Karpas-422 (cell line): ENCODE data around the gene MSRB3. TPM values are rescaled to one million over a fixed set of nuclear protein-coding genes. Genes with fewer than 3 reads are reported as not detected.

Experiments used
- DNase-seq: peaks from one replicate; pipeline ENCODE4 v3.0.0-alpha.2; 2015
- H2AFZ ChIP-seq: fragments of 200-600 bp; sonication (generic); 2 replicates; pipeline ENCODE4 v1.6.1; 2014; ENCODE audit warnings: antibody characterized with exemption, low read length, mixed read lengths
- H3K27ac ChIP-seq: fragments of 200-600 bp; sonication (generic); 2 replicates; pipeline ENCODE4 v1.5.1; 2014; ENCODE audit warnings: mild to moderate bottlenecking, low read length, moderate library complexity
- H3K27me3 ChIP-seq: fragments of 200-600 bp; sonication (generic); 2 replicates; pipeline ENCODE4 v1.6.1; 2014; ENCODE audit warnings: low read length, mixed read lengths
- H3K36me3 ChIP-seq: fragments of 200-600 bp; sonication (generic); 2 replicates; pipeline ENCODE4 v1.6.1; 2014; ENCODE audit warnings: low read length, mixed read lengths; ENCODE audit not compliant: insufficient read depth
- H3K4me1 ChIP-seq: fragments of 200-600 bp; sonication (generic); 2 replicates; pipeline ENCODE4 v1.6.1; 2014; ENCODE audit warnings: mild to moderate bottlenecking, low read length, mixed read lengths
- H3K4me2 ChIP-seq: fragments of 200-600 bp; sonication (generic); 2 replicates; pipeline ENCODE4 v1.6.1; 2014; ENCODE audit warnings: low read length, low read depth, mild to moderate bottlenecking; ENCODE audit not compliant: poor library complexity, severe bottlenecking
- H3K4me3 ChIP-seq: fragments of 200-600 bp; sonication (generic); 2 replicates; pipeline ENCODE4 v1.5.1; 2014; ENCODE audit warnings: mild to moderate bottlenecking, antibody characterized with exemption, low read length, mixed read lengths
- H3K79me2 ChIP-seq: fragments of 200-600 bp; sonication (generic); 2 replicates; pipeline ENCODE4 v1.6.1; 2014; ENCODE audit warnings: mild to moderate bottlenecking, low read length, mixed read lengths
- H3K9ac ChIP-seq: fragments of 200-600 bp; sonication (generic); 2 replicates; pipeline ENCODE4 v1.6.0; 2014; ENCODE audit warnings: low read length
- H3K9me2 ChIP-seq: fragments of 200-600 bp; sonication (generic), shearing (Covaris generic); replicated peaks from 2 replicates; pipeline ENCODE4 v1.6.0; 2014; ENCODE audit warnings: mild to moderate bottlenecking, low read length, moderate library complexity; ENCODE audit not compliant: insufficient read depth
- H3K9me3 ChIP-seq: fragments of 300-700, 200-600 bp; sonication (generic); 2 replicates; pipeline ENCODE4 v1.6.1; 2014; ENCODE audit warnings: low read length, mixed read lengths
- H4K20me1 ChIP-seq: fragments of 200-600 bp; sonication (generic); 2 replicates; pipeline ENCODE4 v1.6.1; 2014; ENCODE audit warnings: mild to moderate bottlenecking, antibody characterized with exemption, low read length, low read depth; ENCODE audit not compliant: insufficient read depth
- total RNA-seq: library from RNA; depleted of rRNA; stranded (reverse); fragments of >200 nt; shearing (Covaris generic); gene quantifications from 2 replicates; pipeline ENCODE4 v1.2.3, GENCODE V29; 2014; ENCODE audit warnings: low replicate concordance; rRNA removed

Gene MSRB3
- total RNA-seq, 1 experiment from 2014 or later = not detected

- no peaks in the 10 kb centered on the region for H3K9me3 ChIP-seq
- H3K9me2 ChIP-seq = no peaks in the 10 kb centered on the region
- no peaks in the 10 kb centered on the region for H3K27me3 ChIP-seq
- H2AFZ ChIP-seq = no peak overlapping the region
- no peak overlapping the region for H3K4me3 ChIP-seq
- no peak overlapping the region for H3K9ac ChIP-seq
- no peak for DNase-seq
- no peaks in the 10 kb centered on the region for H3K36me3 ChIP-seq
- H3K79me2 ChIP-seq = no peaks in the 10 kb centered on the region
- no peak overlapping the region for H3K4me2 ChIP-seq
- H3K4me1 ChIP-seq = no peaks in the 10 kb centered on the region
- no peak overlapping the region for H3K27ac ChIP-seq
- H4K20me1 ChIP-seq = no peaks in the 10 kb centered on the region
Observed at GRCh38 chr12:65511134-65511834, 232.8 kb downstream of the MSRB3 start.

GRCh38 chr12:65511912-65512311 lies 233.4 kb downstream of the MSRB3 start:
- Histone ChIP-seq H3K27me3 (no peaks in the 10 kb centered on the region), H3K4me1 (no peaks in the 10 kb centered on the region), H3K79me2 (no peaks in the 10 kb centered on the region), H3K9me2 (no peaks in the 10 kb centered on the region), H3K9ac (no peak overlapping the region), H4K20me1 (no peaks in the 10 kb centered on the region), H3K36me3 (no peaks in the 10 kb centered on the region), H2AFZ (no peak overlapping the region), H3K27ac (no peak overlapping the region), H3K9me3 (no peaks in the 10 kb centered on the region), H3K4me2 (no peak overlapping the region), H3K4me3 (no peak overlapping the region)
- no peak for DNase-seq

Other genes starting within 250 kb of the MSRB3 start
- gene WIF1, start 157.4 kb upstream of the MSRB3 start, total RNA-seq = not detected in 2 replicates
- 35.6 and 43.2 TPM in 2 replicates for gene LEMD3, start 109.1 kb upstream of the MSRB3 start, total RNA-seq